Heart left ventricle (tissue), 13 donors: ENCODE measurements around the gene STARD13.

Source experiments
- POLR2A ChIP-seq, 2 donors: fragments of 450-650 bp; IDR thresholded peaks; one replicate each; pipeline ENCODE4 v1.6.1; 2017; ENCODE audit warnings: antibody characterized with exemption in 2 of 2, mild to moderate bottlenecking in 2 of 2, moderate library complexity in 2 of 2
- TF ChIP-seq, protein P1 (sequence below), 12 donors: fragments of 200-600 bp; sonication (generic) in 4 of 12; IDR thresholded peaks; one replicate each; pipeline versions ENCODE4 v1.5.0 to v1.8.0; 2018 to 2022; ENCODE audit warnings: antibody characterized with exemption in 12 of 12, mild to moderate bottlenecking in 5 of 12
- donor health status: ischemic (EF 13 %, LVEDD 7.1; RV severe dilation, severe dysfunction).
- donor health status: DM: no; HTN: yes; CAD: no.
- donor health status: DM: no; HTN: no; CAD: no.
- donor health status: ischemic (EF 25% LVEDD 6.9; RV normal size, moderate dysfunction).
- donor health status: ischemic (EF 25% LVEDD 5.7; RV mildly dilated, moderate dysfunction).
- donor health status: ischemic (EF 35%, LVEDD 5.7; RV mildly dilated, moderate dysfunction).
- donor health status: nonischemic (EF 11% LVEDD 7.7; RV severe dilation, severe dysfunction).
- donor health status: DM: yes; HTN: yes; CAD: no.
- donor health status: PGD.
- donor health status: ischemic (EF 29% LVEDD 5.4; RV normal size, mild dysfunction).
- donor health status: nonischemic (EF 23%, LVEDD 6.1; RV moderate dilation, normal function).

DNA sequence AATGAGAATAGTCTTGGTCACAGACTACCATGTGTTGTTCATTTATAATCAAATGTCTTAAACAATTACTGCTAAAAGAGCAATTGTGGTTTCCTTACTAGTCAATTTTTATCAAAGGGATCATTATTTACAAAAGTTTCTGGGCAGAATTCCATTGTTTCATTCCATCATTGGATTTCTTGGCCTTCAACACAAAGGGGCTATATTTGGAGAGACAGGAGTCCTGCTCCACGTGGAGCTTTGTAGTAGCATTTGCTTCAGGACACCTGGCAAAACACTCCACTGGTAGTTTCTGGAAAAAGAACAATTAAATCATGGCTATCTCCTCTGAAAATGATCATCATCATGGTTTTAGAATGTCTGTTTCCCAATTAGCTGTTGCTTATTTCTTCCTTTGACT lies 22.3 kb upstream of the STARD13 start:
- TF ChIP-seq, protein P1, sequence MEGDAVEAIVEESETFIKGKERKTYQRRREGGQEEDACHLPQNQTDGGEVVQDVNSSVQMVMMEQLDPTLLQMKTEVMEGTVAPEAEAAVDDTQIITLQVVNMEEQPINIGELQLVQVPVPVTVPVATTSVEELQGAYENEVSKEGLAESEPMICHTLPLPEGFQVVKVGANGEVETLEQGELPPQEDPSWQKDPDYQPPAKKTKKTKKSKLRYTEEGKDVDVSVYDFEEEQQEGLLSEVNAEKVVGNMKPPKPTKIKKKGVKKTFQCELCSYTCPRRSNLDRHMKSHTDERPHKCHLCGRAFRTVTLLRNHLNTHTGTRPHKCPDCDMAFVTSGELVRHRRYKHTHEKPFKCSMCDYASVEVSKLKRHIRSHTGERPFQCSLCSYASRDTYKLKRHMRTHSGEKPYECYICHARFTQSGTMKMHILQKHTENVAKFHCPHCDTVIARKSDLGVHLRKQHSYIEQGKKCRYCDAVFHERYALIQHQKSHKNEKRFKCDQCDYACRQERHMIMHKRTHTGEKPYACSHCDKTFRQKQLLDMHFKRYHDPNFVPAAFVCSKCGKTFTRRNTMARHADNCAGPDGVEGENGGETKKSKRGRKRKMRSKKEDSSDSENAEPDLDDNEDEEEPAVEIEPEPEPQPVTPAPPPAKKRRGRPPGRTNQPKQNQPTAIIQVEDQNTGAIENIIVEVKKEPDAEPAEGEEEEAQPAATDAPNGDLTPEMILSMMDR (IDR thresholded peaks at IDR 0.05): no peak
- no peak for TF ChIP-seq POLR2A (IDR thresholded peaks at IDR 0.05)
